ENCODE measurements around the gene MCTP2.
A peak's percentile ranks its signal among the peaks of the same experiment; 100 is the strongest.

MCTP2 gene

DNA sequence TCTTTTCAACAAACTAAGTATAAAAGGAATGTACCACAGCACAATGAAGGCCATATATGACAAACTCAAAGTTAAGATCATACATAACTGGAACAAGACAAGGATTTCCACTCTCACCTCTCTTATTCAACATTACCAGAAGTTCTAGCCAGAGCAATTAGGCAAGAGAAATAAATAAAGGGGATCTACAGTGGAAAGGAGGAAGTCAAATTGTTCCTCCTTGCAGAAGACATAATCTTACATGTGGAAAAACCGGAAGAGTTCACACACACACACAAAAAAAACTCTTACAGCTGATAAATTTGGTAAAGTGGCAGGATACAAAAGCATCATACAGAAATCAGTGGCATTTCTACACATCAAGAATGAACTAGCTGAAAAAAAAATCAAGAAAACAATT, 277.9 kb downstream of the MCTP2 start:
- no peak for DNase-seq
- no peaks in the 10 kb centered on the region for H3K36me3 ChIP-seq
- H3K4me3 ChIP-seq (ENCODE audit: low read depth, low read length) = no peak overlapping the region
- no peaks in the 10 kb centered on the region for H3K9me3 ChIP-seq (ENCODE audit: severe bottlenecking)
- H3K27me3 ChIP-seq (ENCODE audit: insufficient read depth, low read depth, severe bottlenecking) = peaks cover 9% of the 10 kb centered on the region
- TF ChIP-seq, protein P1, sequence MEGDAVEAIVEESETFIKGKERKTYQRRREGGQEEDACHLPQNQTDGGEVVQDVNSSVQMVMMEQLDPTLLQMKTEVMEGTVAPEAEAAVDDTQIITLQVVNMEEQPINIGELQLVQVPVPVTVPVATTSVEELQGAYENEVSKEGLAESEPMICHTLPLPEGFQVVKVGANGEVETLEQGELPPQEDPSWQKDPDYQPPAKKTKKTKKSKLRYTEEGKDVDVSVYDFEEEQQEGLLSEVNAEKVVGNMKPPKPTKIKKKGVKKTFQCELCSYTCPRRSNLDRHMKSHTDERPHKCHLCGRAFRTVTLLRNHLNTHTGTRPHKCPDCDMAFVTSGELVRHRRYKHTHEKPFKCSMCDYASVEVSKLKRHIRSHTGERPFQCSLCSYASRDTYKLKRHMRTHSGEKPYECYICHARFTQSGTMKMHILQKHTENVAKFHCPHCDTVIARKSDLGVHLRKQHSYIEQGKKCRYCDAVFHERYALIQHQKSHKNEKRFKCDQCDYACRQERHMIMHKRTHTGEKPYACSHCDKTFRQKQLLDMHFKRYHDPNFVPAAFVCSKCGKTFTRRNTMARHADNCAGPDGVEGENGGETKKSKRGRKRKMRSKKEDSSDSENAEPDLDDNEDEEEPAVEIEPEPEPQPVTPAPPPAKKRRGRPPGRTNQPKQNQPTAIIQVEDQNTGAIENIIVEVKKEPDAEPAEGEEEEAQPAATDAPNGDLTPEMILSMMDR (IDR thresholded peaks at IDR 0.05; ENCODE audit: low read depth, low read length) = no peak
- no peak overlapping the region for H3K27ac ChIP-seq

DNA sequence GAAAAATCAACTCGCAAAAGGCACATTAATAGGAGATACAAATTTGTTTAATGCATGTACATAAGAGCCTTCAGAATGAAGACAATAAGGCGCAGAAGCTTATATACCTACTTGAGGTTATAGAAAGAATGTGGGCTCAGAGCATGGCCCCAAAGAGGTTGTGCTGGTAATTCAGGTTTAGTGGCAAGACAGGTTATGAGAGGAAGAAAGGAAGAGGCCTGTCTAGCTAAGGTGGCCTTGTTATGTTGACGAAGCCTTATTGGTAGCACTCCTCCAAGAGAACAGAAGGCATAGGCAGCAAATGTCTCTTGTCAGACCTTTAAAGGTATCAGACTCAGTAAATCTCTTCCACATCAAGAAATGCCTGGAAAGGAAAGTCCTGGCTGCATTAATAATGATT, 290.8 kb downstream of the MCTP2 start:
- no peaks in the 10 kb centered on the region for H3K9me3 ChIP-seq (ENCODE audit: severe bottlenecking)
- TF ChIP-seq, protein P1 (IDR thresholded peaks at IDR 0.05; ENCODE audit: low read depth, low read length) = no peak

DNA sequence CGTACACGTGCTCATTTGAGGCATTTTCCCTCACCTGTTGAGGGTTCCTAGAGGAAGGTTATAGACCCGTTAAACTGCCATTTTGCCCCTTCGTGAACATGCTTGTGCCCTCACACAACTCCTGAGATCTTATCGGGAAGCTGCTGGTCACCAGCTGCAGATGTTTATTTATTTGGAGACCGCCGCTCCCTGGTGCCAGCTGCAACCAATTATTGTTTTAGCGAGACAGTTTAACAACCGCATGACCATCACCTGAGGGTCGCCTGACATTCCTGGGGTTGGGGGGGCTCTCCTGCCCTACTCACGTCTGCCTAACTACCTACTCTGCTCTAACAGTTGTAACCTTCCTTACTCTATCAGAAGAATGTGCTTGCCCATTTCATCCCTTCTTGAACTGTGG, 292.5 kb downstream of the MCTP2 start:
- Histone ChIP-seq H3K9me3 (ENCODE audit: severe bottlenecking) (no peaks in the 10 kb centered on the region), H3K36me3 (no peaks in the 10 kb centered on the region), H3K4me3 (ENCODE audit: low read depth, low read length) (no peak overlapping the region), H3K27me3 (ENCODE audit: insufficient read depth, low read depth, severe bottlenecking) (peaks cover 31% of the 10 kb centered on the region), H3K27ac (no peak overlapping the region)
- TF ChIP-seq, protein P1 (IDR thresholded peaks at IDR 0.05; ENCODE audit: low read depth, low read length) = no peak
- DNase-seq = no peak

More for the DNA sequence above, 290.8 kb downstream of the MCTP2 start:
- Histone ChIP-seq H3K27ac (no peak overlapping the region), H3K27me3 (ENCODE audit: insufficient read depth, low read depth, severe bottlenecking) (peaks cover 31% of the 10 kb centered on the region), H3K36me3 (no peaks in the 10 kb centered on the region), H3K4me3 (ENCODE audit: low read depth, low read length) (no peak overlapping the region)
- no peak for DNase-seq

DNA sequence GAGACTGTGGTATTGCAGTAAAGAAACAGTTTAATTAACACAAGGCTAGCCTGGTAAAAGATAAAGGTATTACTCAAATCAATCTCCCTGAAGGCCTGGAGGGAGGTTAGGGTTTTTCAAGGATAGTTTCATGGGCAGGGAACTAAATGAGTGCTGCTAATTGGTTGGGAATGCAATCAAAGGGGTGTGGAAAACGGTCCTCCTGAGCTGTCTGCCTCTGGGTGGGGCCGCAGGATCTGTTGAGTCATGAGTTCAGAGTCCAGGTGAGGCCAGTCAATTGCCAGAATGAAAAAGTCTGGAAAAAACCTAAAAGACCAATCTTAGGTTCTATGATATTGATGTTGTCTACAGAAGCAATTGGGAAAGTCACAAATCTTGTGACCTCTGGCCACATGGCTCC, 293.2 kb downstream of the MCTP2 start:
- DNase-seq = no peak
- Histone ChIP-seq H3K9me3 (ENCODE audit: severe bottlenecking) (no peaks in the 10 kb centered on the region), H3K27me3 (ENCODE audit: insufficient read depth, low read depth, severe bottlenecking) (peaks cover 36% of the 10 kb centered on the region), H3K4me3 (ENCODE audit: low read depth, low read length) (no peak overlapping the region), H3K36me3 (no peaks in the 10 kb centered on the region), H3K27ac (no peak overlapping the region)
- TF ChIP-seq, protein P1 (IDR thresholded peaks at IDR 0.05; ENCODE audit: low read depth, low read length) = no peak

DNA sequence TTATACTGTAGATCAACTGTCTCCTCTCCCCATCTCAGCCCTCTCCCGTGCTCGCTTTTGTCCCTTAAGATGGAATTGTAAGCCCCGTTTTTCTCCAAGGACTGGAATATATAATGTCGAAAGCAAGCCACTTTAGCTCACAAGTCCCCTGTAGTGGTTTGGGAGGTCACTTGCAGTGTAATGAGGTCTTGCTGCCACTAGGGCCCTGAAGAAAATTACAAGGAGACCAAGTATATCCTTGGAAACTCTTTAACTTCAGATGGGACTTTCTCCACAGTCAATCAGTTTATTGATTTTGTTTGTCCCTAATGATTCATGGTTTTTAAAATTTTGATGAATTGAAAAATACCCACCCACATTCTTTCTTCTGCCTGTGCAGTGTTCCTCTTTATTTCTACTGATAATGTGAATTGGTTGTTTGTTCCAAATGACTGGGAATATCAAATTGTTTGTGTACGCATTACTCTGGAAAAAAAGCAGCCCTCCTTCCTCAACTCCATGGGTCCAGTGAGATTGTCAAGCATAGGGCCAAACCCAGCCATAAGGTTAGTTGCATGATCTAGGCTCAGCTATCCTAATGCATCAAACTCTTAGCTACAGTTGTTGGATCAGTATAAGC, 294.8 kb downstream of the MCTP2 start:
- no peak overlapping the region for H3K27ac ChIP-seq
- H3K36me3 ChIP-seq = no peaks in the 10 kb centered on the region
- H3K27me3 ChIP-seq (ENCODE audit: insufficient read depth, low read depth, severe bottlenecking) = peaks cover 47% of the 10 kb centered on the region
- TF ChIP-seq, protein P1 (IDR thresholded peaks at IDR 0.05; ENCODE audit: low read depth, low read length) = peak; percentile 26; the same call in 1 of the 2 replicates
- H3K4me3 ChIP-seq (ENCODE audit: low read depth, low read length) = no peak overlapping the region
- DNase-seq = no peak
- no peaks in the 10 kb centered on the region for H3K9me3 ChIP-seq (ENCODE audit: severe bottlenecking)

DNA sequence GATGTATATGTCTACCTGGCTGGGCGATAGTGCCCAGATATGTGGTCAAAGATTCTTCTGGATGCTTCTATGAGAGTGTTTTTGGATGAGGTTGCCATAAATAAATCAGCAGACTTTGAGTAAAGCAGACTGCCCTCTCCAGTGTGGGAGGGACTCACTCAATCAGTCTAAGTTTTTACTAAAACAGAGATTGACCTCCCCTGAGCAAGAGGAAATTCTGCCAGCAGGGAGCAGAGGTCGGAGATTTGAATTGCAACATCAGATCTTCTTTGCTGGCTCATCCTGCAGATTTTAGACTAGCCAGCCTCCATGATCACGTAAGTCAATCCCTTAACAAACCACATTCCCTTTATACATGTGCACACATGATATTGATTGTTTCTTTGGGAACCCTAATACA, 300.9 kb downstream of the MCTP2 start:
- H3K9me3 ChIP-seq (ENCODE audit: severe bottlenecking) = no peaks in the 10 kb centered on the region
- H3K36me3 ChIP-seq = no peaks in the 10 kb centered on the region

More for the DNA sequence above, 300.9 kb downstream of the MCTP2 start:
- Histone ChIP-seq H3K27ac (no peak overlapping the region), H3K27me3 (ENCODE audit: insufficient read depth, low read depth, severe bottlenecking) (peaks cover 45% of the 10 kb centered on the region), H3K4me3 (ENCODE audit: low read depth, low read length) (no peak overlapping the region)
- DNase-seq = no peak
- TF ChIP-seq, protein P1 (IDR thresholded peaks at IDR 0.05; ENCODE audit: low read depth, low read length) = no peak

All from WERI-Rb-1 (cell line).